Subcutaneous abdominal adipose tissue (tissue), 5 donors: ENCODE measurements around the gene FOLH1.
"Not testable (repeated sequence)": the region's sequence is repeated elsewhere in the genome, so short reads cannot be mapped to it uniquely, and the experiment has no call there.

Experiments
- H3K27ac ChIP-seq: one replicate; pipeline ENCODE4 v1.7.0; 2013; ENCODE audit warnings: low read depth, mild to moderate bottlenecking, inconsistent platforms, low read length, moderate library complexity
- H3K27me3 ChIP-seq, 5 donors: one replicate each; pipeline ENCODE4 v1.7.0; 2013; ENCODE audit warnings: low read length in 5 of 5, inconsistent platforms in 1 of 5; ENCODE audit not compliant: control insufficient read depth in 5 of 5, insufficient read depth in 4 of 5
- H3K36me3 ChIP-seq, 5 donors: one replicate each; pipeline ENCODE4 v1.7.0; 2013; ENCODE audit warnings: low read length in 5 of 5; ENCODE audit not compliant: control insufficient read depth in 5 of 5, insufficient read depth in 5 of 5
- H3K4me1 ChIP-seq, 5 donors: one replicate each; pipeline ENCODE4 v1.7.0; 2013; ENCODE audit warnings: low read length in 5 of 5, mild to moderate bottlenecking in 3 of 5, moderate library complexity in 1 of 5; ENCODE audit not compliant: control insufficient read depth in 5 of 5, insufficient read depth in 5 of 5
- H3K4me3 ChIP-seq, 5 donors: one replicate each; pipeline ENCODE4 v1.7.0; 2013; ENCODE audit warnings: low read length in 5 of 5, low read depth in 1 of 5
- H3K9ac ChIP-seq, 5 donors: one replicate each; pipeline ENCODE4 v1.7.0; 2013; ENCODE audit warnings: low read length in 5 of 5, mild to moderate bottlenecking in 4 of 5, moderate library complexity in 3 of 5
- H3K9me3 ChIP-seq, 5 donors: one replicate each; pipeline ENCODE4 v1.7.0; 2013; ENCODE audit warnings: low read length in 5 of 5; ENCODE audit not compliant: control insufficient read depth in 5 of 5
- donor health status: healthy.
- donor health status: healthy.
- donor health status: healthy.
- donor health status: healthy.
- donor health status: healthy.

Gene FOLH1

DNA sequence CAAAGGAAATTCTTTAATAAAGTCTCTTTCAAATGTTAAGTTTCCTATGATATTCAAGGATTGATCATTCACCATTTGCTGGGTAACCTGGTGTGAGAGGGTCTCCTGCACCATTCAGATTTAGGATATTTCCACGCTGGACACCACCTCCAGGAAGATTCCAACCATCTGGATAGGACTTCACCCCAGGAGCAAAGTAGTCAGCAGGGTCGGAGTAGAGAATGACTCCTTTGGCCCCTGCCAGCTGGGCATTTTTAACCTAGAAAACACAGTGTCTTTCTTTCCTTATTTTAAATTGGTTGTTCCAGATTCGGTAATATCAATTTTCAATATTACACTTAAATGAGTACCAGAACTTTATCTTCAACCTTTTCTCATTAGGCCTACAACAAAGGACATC lies 22.8 kb downstream of the FOLH1 start:
- not testable (repeated sequence) for H3K36me3 ChIP-seq, H3K4me3 ChIP-seq, H3K9me3 ChIP-seq, H3K4me1 ChIP-seq, H3K27me3 ChIP-seq, H3K27ac ChIP-seq, H3K9ac ChIP-seq

DNA sequence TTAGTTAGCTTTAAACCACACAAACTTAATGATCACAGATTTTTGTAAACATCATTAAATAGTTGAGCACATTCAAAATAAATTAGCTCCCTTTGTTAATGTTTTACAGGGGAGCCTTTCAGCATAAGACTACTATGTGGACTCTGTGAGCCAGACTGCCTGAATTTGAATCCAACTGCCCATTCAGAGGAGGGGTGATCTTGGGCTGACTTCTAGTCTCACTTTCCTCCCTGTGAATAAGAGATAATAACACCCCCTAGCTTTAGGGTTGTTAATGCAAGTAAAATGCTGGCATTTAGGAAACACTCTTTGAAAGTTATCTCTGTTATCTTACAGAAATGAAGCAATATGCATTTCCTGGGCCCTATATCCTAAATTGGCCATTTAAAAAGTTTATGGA lies 23.6 kb downstream of the FOLH1 start:
- H3K4me1 ChIP-seq, H3K9me3 ChIP-seq, H3K9ac ChIP-seq, H3K4me3 ChIP-seq, H3K27ac ChIP-seq, H3K36me3 ChIP-seq, H3K27me3 ChIP-seq: not testable (repeated sequence)

DNA sequence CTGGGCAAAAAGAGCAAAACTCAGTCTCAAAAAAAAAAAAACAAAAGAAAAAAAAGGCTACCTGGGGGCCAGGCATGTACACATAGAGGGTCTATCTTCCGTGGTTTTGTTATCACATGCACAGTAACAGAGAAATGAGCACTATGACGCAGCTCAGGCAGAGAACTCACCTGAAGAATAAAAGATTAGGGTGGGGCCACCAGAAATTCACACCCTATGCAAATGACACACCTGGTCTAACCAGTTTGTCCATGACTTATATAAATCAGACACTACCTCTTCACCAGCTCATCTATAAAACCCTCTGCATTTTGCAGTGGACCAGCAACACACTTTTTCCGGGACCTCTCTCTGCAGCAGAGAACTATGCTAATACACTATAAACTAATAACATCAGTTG lies 30.5 kb downstream of the FOLH1 start:
- not testable (repeated sequence) for H3K36me3 ChIP-seq, H3K4me1 ChIP-seq, H3K27ac ChIP-seq, H3K4me3 ChIP-seq, H3K9me3 ChIP-seq, H3K27me3 ChIP-seq, H3K9ac ChIP-seq

DNA sequence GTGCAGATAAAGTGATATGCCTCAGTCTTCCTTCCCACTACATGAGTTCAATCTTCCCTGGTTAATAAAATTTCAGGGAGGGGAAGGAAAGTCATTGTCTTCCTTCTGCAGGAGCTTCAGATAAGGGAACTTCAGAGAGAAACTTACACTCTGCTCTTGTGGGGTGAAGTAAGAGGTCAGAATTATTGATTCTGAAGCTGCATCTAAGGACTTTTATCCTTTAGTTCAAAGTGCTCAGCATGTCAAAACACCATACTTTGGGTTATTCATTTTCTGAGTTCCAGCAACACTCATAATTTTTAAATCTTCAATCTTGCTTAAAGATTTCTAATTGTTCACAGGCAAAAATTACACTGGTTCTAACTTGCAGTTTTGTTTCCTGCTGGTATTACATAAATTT lies 33.0 kb downstream of the FOLH1 start:
- not testable (repeated sequence) for H3K4me1 ChIP-seq, H3K27me3 ChIP-seq, H3K36me3 ChIP-seq

DNA sequence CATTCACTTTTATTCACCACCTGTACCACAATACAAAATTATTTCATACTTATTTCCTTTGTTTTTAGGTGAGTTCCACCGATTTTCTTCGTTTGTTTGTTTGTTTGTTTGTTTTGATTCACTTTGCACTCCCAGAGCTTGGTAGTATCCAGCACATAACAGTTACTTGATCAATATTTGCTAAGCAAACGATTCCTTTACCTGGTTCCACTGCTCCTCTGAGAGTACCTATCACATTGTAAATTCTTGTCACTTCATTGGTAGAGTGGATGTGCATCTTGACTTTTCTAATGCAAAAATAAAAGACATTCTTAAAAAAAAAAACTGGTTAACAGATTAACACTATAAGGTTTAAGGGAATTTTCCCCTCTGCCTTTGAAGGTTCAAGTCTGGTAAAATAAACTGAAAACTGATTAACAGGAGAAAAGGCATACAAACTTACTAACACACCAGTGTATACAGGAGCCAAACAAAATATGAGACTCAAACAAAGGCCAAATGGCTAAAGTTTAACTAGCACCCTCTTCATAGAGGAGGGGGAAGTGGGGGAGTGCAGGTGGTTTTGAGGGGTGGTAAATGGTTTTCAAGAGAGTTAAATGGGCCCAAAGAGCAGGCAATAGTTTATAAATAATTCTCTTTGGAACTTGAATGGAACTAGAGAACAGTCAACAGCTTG lies 33.6 kb downstream of the FOLH1 start:
- not testable (repeated sequence) for H3K4me1 ChIP-seq, H3K36me3 ChIP-seq, H3K9ac ChIP-seq, H3K27me3 ChIP-seq, H3K4me3 ChIP-seq, H3K9me3 ChIP-seq, H3K27ac ChIP-seq

More for the DNA sequence above, 33.0 kb downstream of the FOLH1 start:
- not testable (repeated sequence) for H3K4me3 ChIP-seq, H3K9me3 ChIP-seq, H3K9ac ChIP-seq, H3K27ac ChIP-seq

DNA sequence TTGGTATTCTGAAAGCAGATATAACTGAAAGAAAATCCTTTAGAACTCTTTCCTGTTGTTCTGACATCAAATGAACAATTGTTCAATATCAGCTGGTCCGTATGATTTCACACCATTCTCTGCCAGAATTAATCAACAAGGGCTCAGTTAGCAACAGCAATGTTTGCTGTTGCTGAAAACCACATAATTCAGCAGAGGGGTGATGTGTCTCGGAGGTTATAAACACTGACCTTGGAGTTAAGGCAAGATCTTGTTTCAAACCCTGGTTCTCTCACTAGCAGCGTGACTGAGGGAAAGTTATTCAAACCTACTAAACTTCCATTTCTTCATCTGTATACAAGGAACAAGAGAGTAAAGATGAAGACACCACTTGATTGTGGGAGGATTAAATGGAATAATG lies 36.8 kb downstream of the FOLH1 start:
- H3K27ac ChIP-seq, H3K36me3 ChIP-seq, H3K9me3 ChIP-seq, H3K4me3 ChIP-seq, H3K9ac ChIP-seq, H3K27me3 ChIP-seq, H3K4me1 ChIP-seq: not testable (repeated sequence)

DNA sequence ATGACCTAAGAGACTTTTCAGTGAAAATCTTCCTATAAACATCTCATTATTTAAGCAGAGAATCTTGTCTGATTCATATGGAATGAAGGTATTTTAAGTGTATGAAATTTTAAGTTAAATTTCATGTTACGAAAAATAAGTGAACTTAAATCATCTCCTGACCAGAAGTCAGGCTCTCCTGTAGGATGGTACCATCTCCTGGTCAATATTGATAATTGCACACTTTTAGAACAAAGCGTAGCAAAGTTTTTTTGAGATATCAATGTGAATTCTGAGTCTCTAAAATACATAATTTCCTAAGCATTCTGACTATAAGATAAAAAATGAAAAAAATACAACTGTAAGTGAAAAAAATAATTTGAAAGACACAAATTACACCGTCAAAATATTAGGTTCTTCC lies 38.8 kb downstream of the FOLH1 start:
- not testable (repeated sequence) for H3K27me3 ChIP-seq, H3K27ac ChIP-seq, H3K4me1 ChIP-seq, H3K4me3 ChIP-seq, H3K9me3 ChIP-seq, H3K36me3 ChIP-seq, H3K9ac ChIP-seq

DNA sequence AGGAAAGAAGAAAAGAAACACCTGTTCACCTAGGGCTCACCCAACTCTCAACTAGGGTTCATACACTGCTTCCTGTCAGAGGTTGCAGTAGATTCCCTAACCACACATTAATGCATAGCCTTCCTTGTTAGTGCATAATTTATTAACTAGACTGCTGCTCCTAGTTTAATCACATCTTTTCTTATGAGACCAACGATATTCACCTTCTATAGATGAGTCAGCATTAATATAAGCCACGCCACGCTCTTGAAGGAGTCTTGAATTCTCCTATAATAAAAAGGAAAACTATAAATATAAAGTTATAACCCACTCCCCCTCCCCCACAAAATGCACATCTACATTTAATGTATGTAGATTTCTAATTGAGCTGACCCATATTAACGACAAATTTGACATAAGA lies 39.4 kb downstream of the FOLH1 start:
- not testable (repeated sequence) for H3K9me3 ChIP-seq, H3K4me3 ChIP-seq, H3K27me3 ChIP-seq, H3K27ac ChIP-seq, H3K4me1 ChIP-seq, H3K9ac ChIP-seq, H3K36me3 ChIP-seq

DNA sequence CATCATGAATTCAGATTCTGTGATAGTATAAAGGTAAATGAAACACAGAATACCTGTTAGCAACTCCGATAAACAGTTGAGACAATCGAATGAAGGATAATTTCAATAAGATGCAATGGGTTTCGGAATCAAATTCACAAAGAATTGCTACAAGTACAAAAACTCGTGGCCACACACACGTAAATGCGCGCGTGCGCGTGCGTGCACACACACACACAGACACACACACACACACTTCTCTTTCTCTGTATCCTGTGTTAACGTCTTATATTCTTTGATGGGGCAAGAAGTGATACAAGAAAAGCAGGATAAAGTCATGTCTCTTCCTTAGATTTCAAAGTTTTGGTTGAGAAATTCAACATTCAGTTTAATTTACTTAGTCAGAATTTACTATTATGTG lies 57.2 kb downstream of the FOLH1 start:
- Histone ChIP-seq H3K4me1 (no peaks in the 10 kb centered on the region), H3K27me3 (no peaks in the 10 kb centered on the region), H3K36me3 (no peaks in the 10 kb centered on the region), H3K27ac (no peak overlapping the region), H3K9ac (no peak overlapping the region), H3K9me3 (no peaks in the 10 kb centered on the region), H3K4me3 (no peak overlapping the region)

DNA sequence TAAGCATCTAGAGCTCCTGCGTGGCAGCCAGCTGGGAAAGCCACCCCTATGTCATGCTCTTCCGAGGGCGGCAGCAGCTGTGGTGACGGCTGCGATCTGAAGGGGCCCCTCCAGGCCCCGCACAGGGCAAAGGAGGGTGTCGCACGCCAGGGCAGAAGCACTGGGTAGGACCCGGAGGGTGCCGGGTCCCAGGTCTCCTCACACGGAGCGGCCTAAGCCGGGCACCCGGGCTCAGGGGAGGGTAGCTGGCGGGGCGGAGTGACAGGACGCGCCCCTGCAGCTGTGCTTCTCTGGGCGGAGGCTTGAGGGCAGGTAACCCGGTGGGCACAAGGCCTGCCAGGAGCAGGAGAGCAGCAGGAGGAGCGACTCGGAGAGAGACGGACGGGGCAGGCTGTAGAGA lies 106.0 kb downstream of the FOLH1 start:
- not testable (repeated sequence) for H3K4me3 ChIP-seq, H3K36me3 ChIP-seq, H3K4me1 ChIP-seq, H3K9ac ChIP-seq, H3K9me3 ChIP-seq, H3K27ac ChIP-seq, H3K27me3 ChIP-seq
